Activated CD8-positive, alpha-beta T cell treated with anti-CD3 and anti-CD28 coated beads for 36 hours (primary cell): ENCODE data around the gene GNL2. TPM values are rescaled to one million over a fixed set of nuclear protein-coding genes. Genes with fewer than 3 reads are reported as not detected.

Experiments used
- ATAC-seq: fragments of 200-7000 bp; cut with Tn5 transposase; one replicate; pipeline ENCODE4 v1.10.0; 2021; ENCODE audit warnings: mild to moderate bottlenecking, moderate library complexity
- CTCF ChIA-PET: fragments of 350-600 bp; sonication (Branson Sonifier 250); formaldehyde crosslinking; loops from one replicate; lab custom pipeline; 2021; ENCODE audit warnings: antibody characterized with exemption; lab: Charles Lee
- POLR2A ChIA-PET: fragments of 350-600 bp; sonication (Branson Sonifier 250); formaldehyde crosslinking; loops from one replicate; lab custom pipeline; 2021; ENCODE audit warnings: antibody characterized with exemption; lab: Charles Lee
- DNase-seq: peaks from one replicate; pipeline ENCODE4 v3.0.0-alpha.2; 2020
- H3K27ac Mint-ChIP-seq: one replicate; pipeline ENCODE4 v1.8.0; 2021; ENCODE audit warnings: mild to moderate bottlenecking, mixed read lengths
- H3K27me3 Mint-ChIP-seq: one replicate; pipeline ENCODE4 v1.8.0; 2021; ENCODE audit warnings: mixed read lengths
- H3K36me3 Mint-ChIP-seq: one replicate; pipeline ENCODE4 v1.8.0; 2021; ENCODE audit warnings: low read depth, mixed read lengths
- H3K4me1 Mint-ChIP-seq: one replicate; pipeline ENCODE4 v1.8.0; 2021; ENCODE audit warnings: low read depth, mixed read lengths
- H3K4me3 Mint-ChIP-seq: one replicate; pipeline ENCODE4 v1.8.0; 2021; ENCODE audit warnings: mild to moderate bottlenecking, moderate library complexity, mixed read lengths
- H3K9me3 Mint-ChIP-seq: one replicate; pipeline ENCODE4 v1.8.0; 2021; ENCODE audit warnings: mixed read lengths
- CTCF ChIP-seq: fragments of 200-600 bp; IDR thresholded peaks from one replicate; pipeline ENCODE4 v1.8.0; 2022; ENCODE audit warnings: antibody characterized with exemption, mild to moderate bottlenecking
- intact Hi-C: fragments of 100-400 bp; cut with micrococcal nuclease; formaldehyde crosslinking; loops from one replicate; pipeline ENCODE4 v1.10.0; 2022
- total RNA-seq, 2 experiments: library from RNA; stranded (reverse); gene quantifications; one replicate each; pipeline ENCODE4 v1.2.3, GENCODE V29; 2021

The GNL2 gene
- total RNA-seq, 2 experiments from 2014 or later = 76.4 to 77.8 TPM

DNA sequence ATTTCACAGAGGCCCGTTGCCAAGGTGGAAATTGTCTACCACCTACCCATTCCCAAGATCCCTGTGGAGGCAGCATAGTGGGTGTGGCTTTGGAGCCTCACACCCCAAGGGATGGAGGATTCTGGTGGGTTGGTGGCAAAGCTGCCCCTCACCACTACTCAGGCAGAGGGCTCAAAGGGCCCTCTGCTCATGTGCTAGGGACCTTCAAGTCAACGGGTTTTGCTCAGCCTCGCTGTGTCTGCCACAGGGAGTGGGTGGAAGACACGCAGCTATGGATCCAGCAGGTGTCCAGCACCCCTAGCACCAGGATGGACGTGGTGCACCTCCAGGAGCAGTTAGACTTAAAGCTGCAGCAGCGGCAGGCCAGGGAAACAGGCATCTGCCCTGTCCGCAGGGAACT, 36.7 kb downstream of the GNL2 start:
- Mint-ChIP-seq H3K4me3 (no peak overlapping the region), H3K36me3 (peaks cover 2% of the 10 kb centered on the region), H3K4me1 (peaks cover 8% of the 10 kb centered on the region), H3K27ac (no peak overlapping the region), H3K27me3 (peaks cover 2% of the 10 kb centered on the region), H3K9me3 (peaks cover 2% of the 10 kb centered on the region)
- TF ChIP-seq CTCF = no peak
- intact Hi-C loops = loop anchor here (5.0 kb wide), 1 partner anchor 123 kb away; no protein-coding TSS in a partner anchor
- ATAC-seq (no peak), DNase-seq (no peak)
- POLR2A ChIA-PET = no interaction called here
- CTCF ChIA-PET = interaction anchor here (1.0 kb wide), 1 partner anchor 123 kb away, joined by 3 read pairs; no protein-coding TSS in a partner anchor

DNA sequence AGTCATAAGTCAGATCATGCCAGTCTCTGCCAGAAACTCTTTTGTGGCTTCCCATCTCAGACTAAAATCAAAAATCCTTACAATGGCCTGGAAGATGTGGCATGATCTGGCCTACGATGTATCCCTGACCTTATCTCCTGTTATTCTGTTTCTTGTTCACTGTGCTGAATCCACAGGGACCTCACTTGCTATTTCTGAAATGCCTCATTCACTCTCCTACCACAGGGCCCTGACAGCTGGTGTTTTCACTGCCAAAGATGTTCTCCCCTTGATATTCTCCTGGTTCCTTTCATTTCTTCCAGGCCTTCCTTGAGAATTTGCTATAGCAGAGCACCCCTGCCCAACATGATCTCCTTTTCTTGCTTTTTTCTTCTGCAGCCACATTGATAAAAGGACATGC, 37.3 kb downstream of the GNL2 start:
- H3K4me1 Mint-ChIP-seq = peaks cover 9% of the 10 kb centered on the region
- H3K4me3 Mint-ChIP-seq = no peak overlapping the region
- H3K27ac Mint-ChIP-seq = no peak overlapping the region
- peaks cover 2% of the 10 kb centered on the region for H3K27me3 Mint-ChIP-seq
- H3K36me3 Mint-ChIP-seq = peaks cover 3% of the 10 kb centered on the region
- H3K9me3 Mint-ChIP-seq = peaks cover 2% of the 10 kb centered on the region
- CTCF ChIA-PET = no interaction called here
- DNase-seq (no peak), ATAC-seq (no peak)
- POLR2A ChIA-PET = no interaction called here
- intact Hi-C loops = loop anchor here (5.0 kb wide), 1 partner anchor 124 kb away; no protein-coding TSS in a partner anchor
- no peak for TF ChIP-seq CTCF

- no peak overlapping the region for H3K27ac Mint-ChIP-seq
- ATAC-seq (no peak), DNase-seq (no peak)
- peaks cover 18% of the 10 kb centered on the region for H3K4me1 Mint-ChIP-seq
- intact Hi-C loops = loop anchor here (5.0 kb wide), 1 partner anchor 125 kb away; no protein-coding TSS in a partner anchor
- ChIA-PET CTCF (interaction anchor here (1.1 to 1.3 kb wide), 2 partner anchors 70 to 302 kb away, joined by 3 read pairs; partner anchors contain the start of gene MTF1), POLR2A (interaction anchor here (1.0 to 1.2 kb wide), 2 partner anchors 38 to 43 kb away, joined by 3 read pairs; partner anchors contain the start of gene MEAF6)
- peaks cover 9% of the 10 kb centered on the region for H3K36me3 Mint-ChIP-seq
- no peak overlapping the region for H3K4me3 Mint-ChIP-seq
- H3K27me3 Mint-ChIP-seq = peaks cover 2% of the 10 kb centered on the region
- H3K9me3 Mint-ChIP-seq = peaks cover 2% of the 10 kb centered on the region
- TF ChIP-seq CTCF = no peak
These were observed 38.3 kb downstream of the GNL2 start for GRCh38 chr1:37557402-37557801.

DNA sequence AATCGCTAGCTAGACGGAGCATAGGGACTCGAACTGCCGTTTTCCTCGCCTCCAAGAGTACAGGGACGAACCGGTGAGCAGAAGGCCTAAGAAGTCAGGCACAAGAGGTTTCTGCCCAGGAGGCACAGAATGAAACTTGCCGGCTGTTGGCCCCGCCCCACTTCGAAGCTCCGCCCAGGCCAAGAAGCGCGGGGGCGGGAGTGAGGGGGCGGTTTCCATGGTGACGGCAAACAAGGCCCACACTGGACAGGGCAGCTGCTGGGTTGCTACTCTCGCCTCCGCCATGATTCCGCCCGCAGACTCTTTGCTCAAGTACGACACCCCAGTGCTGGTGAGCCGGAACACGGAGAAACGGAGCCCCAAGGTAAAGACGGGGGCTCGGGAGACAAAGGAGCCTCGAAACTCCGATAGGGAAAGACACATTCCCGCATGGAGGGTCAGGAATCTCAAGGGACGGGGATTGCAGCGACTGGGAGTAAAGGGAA, 39.0 kb downstream of the GNL2 start, which contains the start of gene DNALI1:
DNALI1 (plus strand) TSS at position 229 of the 485 bp plus-strand sequence; CDS start at position 284, 55 bp downstream.
- H3K36me3 Mint-ChIP-seq = peaks cover 9% of the 10 kb centered on the region
- no peak within 1 kb of the TSS for H3K4me3 Mint-ChIP-seq
- H3K4me1 Mint-ChIP-seq = peaks cover 24% of the 10 kb centered on the region
- TF ChIP-seq CTCF = no peak
- POLR2A ChIA-PET = interaction anchor here (1.0 to 1.2 kb wide), 2 partner anchors 38 to 42 kb away, joined by 3 read pairs; partner anchors contain the start of gene MEAF6
- intact Hi-C loops = loop anchor here (5.0 kb wide), 1 partner anchor 126 kb away; no protein-coding TSS in a partner anchor
- peak; percentile 31 for ATAC-seq
- no peak within 1 kb of the TSS for H3K27ac Mint-ChIP-seq
- CTCF ChIA-PET = interaction anchor here (1.1 to 1.3 kb wide), 2 partner anchors 69 to 303 kb away, joined by 3 read pairs; partner anchors contain the start of gene MTF1
- peaks cover 2% of the 10 kb centered on the region for H3K9me3 Mint-ChIP-seq
- peaks cover 2% of the 10 kb centered on the region for H3K27me3 Mint-ChIP-seq
- peak; percentile 47 for DNase-seq
